ENCODE measurements around the gene GDA.

GDA gene
- 0 reads per million in 2 experiments for total RNA-seq

DNA sequence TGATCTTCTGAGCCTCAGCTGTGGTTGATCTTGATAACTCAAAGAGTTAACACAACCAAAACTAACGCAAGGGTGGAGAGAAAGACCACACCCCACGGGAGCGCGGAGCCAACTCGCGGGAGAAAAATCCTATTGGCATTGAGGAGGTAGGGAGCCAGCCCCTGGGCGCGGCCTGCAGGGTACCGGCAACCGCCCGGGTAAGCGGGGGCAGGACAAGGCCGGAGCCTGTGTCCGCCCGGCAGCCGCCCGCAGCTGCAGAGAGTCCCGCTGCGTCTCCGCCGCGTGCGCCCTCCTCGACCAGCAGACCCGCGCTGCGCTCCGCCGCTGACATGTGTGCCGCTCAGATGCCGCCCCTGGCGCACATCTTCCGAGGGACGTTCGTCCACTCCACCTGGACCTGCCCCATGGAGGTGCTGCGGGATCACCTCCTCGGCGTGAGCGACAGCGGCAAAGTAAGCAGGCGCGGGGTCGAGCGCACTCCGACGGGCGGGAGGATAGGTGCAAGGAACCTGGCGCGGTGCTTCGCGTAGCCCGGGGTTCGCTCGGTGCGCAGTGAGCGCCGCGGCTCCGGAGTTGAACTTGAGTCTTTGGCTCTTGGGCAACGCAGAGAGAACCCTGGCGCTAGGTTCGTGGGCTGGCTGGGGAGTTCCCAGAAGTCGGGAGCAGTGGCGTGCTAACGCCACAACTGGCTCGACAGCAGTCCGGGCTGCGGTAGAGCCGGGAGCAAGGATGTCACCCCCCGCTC is at the start of gene GDA:
Gene GDA, plus strand, starts transcription at position 210 of the 745 bp plus-strand sequence. Its CDS starts 120 bp downstream, at position 330.
- DNase-seq (ENCODE audit: low read depth): no peak

- no peak for DNase-seq (ENCODE audit: low read depth)
Observed at GRCh38 chr9:72102520-72102919, 46.7 kb upstream of the GDA start.

DNA sequence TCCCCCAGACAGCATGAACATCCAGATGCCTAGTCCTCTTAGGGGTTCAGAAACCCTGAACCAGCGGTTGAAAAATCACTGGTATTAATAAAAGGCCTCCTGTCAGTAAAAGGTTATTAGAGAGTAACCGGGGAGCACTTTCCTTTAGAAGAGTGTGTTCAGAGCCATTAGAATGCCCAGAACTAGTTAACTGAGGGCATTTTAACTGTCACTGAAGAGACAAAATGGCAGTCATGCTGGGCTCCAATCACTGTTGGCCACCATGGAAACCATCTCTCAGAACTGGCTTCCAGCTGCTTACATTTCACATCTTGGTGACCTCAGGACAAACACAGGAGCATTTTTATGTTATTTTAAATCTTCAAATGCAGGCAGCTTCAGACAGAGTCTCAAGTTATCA is 36.2 kb upstream of the GDA start:
- DNase-seq (ENCODE audit: low read depth): no peak

GRCh38 chr9:72119853-72120252 is 29.4 kb upstream of the GDA start:
- DNase-seq (ENCODE audit: low read depth): no peak

GRCh38 chr9:72124947-72125346 is 24.3 kb upstream of the GDA start:
- no peak for DNase-seq (ENCODE audit: low read depth)

DNA sequence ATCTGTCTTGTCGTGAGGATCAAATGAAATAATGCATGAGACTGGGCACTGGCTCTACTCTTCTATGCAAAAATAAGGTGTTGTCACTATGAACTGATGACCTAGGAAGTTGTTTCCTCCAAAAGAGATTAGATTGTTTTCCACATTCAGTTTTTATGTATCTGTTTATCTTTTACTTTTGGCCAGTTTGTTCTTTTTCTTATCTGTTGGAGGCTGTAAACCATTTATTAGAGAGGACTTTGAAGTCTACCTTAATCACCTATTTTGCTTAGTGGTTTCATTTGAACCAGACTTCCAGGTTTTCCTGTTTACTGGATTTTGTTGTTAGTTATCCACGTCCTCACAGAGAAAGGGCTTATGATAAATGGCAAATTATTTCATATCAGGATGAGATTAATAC is 21.5 kb upstream of the GDA start:
- no peak for DNase-seq (ENCODE audit: low read depth)

DNA sequence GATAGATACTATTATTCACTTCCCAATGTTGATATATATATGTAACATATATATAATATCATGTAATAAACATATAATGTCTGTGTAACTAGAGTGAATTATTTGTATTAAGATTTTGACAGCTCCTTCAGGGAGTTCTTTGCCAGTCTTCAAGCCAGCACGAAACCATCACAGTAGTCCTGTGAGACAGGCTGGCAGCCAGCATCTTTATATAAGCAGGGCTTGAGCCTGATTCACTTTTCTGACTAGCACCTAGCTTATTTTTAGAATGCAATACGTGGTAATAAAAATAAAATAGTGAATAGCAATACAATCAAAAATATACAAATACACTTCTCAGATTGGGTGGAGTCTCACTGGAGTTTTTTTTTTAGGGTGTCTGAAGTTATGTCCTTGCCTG is 20.7 kb upstream of the GDA start:
- DNase-seq (ENCODE audit: low read depth): no peak

- no peak for DNase-seq (ENCODE audit: low read depth)
Observed at GRCh38 chr9:72129271-72130156, 19.7 kb upstream of the GDA start.

DNA sequence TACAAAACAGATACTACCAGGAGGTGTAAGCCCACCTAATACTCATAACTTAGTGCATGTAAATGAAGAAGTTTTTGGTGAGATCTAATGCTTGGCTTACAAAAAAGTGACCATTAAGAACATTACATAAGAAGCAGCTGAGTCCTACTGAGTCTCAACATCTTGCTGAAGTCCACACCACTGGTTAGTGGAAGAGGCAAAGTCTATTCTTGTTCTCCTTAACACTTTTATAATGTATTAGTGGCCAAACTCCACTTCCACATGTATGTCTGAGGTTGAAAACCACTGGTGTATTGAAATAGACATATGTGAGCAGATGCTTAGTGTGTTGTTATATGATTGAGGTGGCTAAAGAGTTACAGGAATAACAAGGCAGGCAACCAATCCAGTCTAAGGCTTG is 18.9 kb upstream of the GDA start:
- no peak for DNase-seq (ENCODE audit: low read depth)

- DNase-seq (ENCODE audit: low read depth): no peak
Observed at GRCh38 chr9:72131206-72131605, 18.0 kb upstream of the GDA start.

GRCh38 chr9:72132052-72132451 is 17.2 kb upstream of the GDA start:
- DNase-seq (ENCODE audit: low read depth): no peak

DNA sequence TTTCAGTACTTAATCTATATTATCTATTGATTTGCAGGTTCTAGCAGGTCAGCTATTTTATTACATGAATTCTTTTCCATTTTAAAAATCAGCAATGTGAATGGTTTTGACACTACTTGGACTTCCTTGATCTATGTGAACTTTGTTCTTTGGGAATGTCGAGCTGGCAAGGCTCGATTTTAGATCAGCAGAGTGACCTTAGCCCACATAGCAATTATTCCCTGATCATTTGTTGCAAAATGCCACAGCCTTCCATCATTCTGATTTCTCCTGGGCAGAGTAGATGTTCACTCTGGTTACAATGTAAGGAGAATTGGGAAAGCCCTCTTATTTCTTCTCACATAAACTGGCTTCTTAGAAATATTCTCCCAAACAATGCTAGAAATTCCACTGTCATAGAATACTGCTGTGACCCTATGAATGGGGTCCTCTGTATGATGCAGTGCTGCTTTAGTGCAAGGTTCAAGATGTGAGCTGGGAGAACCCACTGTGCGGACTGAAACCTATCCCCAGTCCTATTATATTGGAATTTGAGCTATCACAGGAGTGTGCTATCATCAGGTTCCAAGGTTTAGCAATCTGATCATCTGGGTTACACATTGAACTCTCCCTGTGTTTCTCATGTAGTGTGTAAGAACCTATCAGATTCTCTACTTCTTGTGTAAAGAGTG is 15.7 kb upstream of the GDA start:
- DNase-seq (ENCODE audit: low read depth): no peak

GRCh38 chr9:72134801-72135200 is 14.4 kb upstream of the GDA start:
- DNase-seq (ENCODE audit: low read depth): no peak

- no peak for DNase-seq (ENCODE audit: low read depth)
Observed at GRCh38 chr9:72137697-72138365, 11.4 kb upstream of the GDA start.

DNA sequence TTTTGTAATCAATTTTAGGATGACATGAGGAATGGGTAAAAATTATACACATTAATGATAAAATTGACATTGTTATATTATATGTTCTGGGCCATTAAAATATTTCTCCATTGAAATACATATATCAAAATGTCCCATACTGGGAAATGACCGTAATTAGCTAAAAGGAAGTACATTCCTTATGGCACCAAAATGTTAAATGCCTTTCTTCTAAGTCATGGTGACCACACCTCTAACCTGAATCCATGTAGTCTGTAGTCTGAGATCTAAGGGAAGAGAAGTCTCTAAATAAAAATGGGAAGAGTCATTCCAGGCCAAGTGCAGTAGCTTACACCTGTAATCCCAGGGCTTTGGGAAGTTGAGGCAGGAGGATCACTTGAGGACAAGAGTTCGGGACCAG is 10.0 kb upstream of the GDA start:
- DNase-seq (ENCODE audit: low read depth): no peak

- DNase-seq (ENCODE audit: low read depth): no peak
Observed at GRCh38 chr9:72140586-72140985, 8.7 kb upstream of the GDA start.

GRCh38 chr9:72141484-72141883 is 7.8 kb upstream of the GDA start:
- DNase-seq (ENCODE audit: low read depth): no peak

- DNase-seq (ENCODE audit: low read depth): no peak
Observed at GRCh38 chr9:72144756-72145492, 4.3 kb upstream of the GDA start.

- DNase-seq (ENCODE audit: low read depth): no peak
Observed at GRCh38 chr9:72145733-72146505, 3.3 kb upstream of the GDA start.

DNA sequence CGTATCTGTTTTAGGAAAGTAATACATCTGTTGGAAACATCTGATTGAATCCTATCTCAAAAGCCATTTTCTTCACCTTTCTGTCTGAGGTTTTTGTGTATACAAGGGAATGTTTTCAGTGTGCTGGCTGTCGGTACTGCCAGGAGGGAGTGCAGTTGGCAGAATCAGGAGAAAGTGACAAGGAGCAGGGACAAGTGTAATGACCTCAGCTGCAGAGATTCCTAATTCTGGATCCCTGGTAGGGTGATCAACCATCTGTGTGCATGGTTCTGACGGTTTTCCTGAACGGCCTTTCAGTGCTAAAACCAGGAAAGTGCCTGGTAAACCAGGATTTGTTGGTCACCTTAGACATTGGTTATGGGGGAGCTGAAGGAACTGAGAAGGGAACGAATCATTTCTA is 1.6 kb upstream of the GDA start:
- no peak for DNase-seq (ENCODE audit: low read depth)

- no peak for DNase-seq (ENCODE audit: low read depth)
Observed at GRCh38 chr9:72150127-72150526, 887 bp downstream of the GDA start.

All from T follicular helper cell (primary cell).